DMS79 treated with DMSO at 0.1 percent for 48 hours (cell line): ENCODE data around the gene EHMT1.

Source experiments
- DNase-seq: peaks from one replicate; lab custom pipeline; 2025; lab: John Stamatoyannopoulos, UW

EHMT1 gene

DNA sequence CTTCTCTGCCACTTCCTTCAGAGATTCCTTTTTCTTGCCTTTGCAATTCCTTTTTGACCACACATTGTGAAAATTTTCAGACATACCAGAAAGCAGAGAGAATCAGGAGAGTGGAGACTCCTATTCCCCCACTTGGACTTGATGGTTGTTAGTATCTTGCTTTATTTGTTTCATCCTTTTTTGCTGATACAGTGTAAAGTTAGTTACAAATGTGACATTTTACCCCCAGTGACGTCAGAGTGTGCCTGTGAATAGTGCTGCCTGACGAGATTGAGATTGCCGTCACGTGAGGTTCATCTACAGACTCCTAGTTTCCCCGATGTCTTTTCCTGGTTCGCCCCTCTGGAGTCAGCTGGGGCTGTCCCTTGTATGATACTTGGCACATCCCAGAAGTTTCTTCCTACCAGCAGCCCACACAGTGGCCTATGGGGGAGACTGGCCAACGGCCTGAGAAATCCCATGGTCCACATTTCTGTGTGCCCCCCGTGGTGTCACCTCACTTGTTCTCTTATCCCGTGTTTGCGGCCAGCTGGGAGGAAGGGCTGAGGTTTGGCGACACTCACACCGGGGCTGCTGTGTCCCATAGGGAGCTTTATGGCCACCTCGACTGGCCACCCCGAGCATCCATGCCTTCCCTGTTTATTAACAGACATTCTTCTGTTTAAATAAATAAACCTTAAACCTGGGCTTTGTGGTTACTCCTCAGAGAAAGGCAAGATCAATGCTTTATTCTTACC lies 210.6 kb downstream of the EHMT1 start:
- no peak for DNase-seq

DNA sequence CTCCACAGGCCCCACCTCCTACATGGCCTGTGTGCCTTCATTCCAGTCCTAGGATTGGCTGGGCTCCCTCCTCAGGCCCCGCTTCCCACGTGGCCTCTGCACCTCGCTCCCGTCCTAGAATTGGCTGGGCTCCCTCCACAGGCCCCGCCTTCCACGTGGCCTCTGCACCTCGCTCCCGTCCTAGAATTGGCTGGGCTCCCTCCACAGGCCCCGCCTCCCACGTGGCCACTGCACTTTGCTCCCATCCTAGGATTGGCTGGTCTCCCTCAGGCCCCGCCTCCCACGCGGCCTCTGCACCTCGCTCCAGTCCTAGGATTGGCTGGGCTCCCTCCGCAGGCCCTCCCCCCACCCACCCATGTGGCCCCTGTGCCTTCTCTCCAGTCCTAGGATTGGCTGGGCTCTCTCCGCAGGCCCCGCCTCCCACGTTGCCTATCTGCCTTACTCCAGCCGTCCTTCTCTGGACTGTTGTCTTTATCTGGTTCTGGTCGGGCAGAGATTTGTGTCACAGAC lies 213.4 kb downstream of the EHMT1 start:
- DNase-seq: no peak

DNA sequence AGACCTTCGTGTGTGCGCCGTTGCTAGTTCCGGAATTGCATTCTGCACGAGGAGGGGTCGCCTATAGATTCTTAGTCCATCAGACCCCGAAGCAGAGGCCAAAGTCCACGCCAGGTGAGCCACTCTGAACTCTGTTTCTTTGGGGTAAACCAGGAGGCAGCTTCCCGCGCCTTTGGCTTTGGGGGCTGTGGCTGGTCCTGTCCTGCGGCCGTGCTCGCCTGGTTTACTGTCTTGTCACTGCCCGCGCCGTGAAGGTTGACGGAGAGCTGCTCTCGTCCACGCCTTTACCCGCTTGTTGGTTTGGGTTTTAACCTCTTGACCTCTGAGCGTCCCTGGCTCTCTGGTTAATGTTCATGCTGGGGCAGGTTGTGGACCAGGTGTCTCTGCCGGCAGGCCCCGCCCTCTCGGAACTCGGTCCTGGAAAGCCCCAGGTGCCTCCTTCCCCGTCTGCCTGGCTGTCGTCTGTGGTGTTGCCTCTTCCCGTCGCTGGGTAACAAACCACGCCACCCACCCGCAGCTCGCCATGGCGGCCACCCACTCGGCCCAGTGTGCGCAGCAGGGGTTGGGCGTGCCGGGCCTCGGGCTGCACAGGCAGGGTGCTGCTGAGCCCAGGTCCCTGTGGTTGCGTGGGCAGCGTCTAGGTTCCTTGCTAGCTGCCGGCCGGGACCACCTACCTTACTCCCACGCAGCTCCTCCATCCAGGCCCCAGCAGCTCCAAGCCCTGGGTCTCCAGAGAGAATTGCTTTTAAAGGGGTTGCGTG lies 214.2 kb downstream of the EHMT1 start:
- no peak for DNase-seq

DNA sequence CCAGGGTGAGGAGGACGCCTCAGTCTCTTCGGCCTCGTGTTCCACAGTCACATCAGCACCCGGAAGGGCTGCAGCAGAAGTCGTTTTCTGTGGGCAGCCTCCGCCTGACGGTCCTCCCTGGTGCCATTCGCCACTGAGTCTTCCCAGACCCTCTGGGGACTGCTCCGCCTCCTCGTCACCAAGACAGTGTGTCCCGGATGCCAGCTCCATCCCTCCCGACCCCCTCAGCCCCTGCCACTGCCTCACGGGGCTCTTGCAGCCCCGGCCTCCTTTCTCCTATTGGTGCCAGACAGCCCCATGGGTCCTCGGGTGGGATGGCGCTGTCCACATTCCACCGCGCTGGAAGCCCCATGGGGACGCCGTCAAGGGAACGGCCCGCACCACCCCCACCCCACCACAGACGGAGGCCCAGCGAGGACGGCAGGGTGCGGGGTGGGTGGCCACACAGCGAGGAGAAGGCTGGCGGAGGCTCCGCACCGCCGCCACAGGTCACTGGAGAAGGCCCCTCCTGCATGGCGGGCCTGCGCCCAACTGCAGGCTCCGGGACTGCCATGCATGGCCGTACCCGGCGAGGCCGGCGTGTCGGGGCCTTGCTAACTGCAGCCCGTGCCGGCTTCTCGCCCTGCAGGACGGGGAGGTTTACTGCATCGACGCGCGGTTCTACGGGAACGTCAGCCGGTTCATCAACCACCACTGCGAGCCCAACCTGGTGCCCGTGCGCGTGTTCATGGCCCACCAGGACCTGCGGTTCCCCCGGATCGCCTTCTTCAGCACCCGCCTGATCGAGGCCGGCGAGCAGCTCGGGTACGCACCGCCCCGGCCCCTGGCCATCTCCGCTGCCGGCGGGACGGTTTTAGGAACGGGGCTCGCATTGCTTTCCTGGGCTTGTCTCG lies 215.2 kb downstream of the EHMT1 start:
- DNase-seq: no peak

DNA sequence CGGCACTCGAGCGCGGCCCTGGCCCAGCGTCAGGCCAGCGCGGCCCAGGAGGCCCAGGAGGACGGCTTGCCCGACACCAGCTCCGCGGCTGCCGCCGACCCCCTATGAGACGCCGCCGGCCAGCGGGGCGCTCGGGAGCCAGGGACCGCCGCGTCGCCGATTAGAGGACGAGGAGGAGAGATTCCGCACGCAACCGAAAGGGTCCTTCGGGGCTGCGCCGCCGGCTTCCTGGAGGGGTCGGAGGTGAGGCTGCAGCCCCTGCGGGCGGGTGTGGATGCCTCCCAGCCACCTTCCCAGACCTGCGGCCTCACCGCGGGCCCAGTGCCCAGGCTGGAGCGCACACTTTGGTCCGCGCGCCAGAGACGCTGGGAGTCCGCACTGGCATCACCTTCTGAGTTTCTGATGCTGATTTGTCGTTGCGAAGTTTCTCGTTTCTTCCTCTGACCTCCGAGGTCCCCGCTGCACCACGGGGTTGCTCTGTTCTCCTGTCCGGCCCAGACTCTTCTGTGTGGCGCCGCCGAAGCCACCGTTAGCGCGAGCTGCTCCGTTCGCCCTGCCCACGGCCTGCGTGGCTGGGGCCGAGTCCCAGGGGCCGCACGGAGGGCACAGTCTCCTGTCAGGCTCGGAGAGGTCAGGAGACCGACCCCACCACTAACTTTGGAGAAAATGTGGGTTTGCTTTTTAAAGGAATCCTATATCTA lies 216.2 kb downstream of the EHMT1 start:
- no peak for DNase-seq

DNA sequence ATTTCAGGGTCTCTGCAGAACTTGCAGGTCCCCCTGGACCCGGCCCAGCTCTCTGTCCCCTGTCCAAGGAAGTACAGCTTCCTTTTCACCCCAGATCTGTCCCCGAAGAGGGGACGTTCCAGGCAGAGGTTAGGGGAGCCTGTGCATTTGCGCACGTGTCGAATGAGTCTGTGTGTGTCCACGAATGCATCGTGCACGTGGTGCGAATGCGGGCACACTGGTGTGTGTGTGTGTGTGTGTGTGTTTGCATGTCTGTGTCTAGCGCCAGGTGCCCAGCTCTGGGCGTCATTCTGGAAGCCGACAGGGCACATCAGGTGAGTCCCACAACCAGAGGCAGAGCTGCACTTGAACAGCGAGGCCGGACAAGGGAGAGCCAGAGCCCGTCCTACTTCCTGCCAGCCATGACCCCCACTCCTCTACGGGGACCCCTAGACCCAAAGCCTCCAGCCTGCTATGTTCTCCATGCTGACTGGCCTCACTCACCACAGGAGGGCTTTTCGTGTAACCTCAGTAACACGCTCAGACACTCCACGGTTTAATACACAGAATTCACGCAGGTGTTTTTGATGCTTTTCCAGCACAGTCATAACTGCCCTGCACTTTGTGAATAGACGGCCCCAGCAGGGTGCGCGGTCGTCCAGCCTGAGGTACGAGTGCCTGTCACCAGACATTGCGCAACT lies 217.5 kb downstream of the EHMT1 start:
- DNase-seq: no peak

DNA sequence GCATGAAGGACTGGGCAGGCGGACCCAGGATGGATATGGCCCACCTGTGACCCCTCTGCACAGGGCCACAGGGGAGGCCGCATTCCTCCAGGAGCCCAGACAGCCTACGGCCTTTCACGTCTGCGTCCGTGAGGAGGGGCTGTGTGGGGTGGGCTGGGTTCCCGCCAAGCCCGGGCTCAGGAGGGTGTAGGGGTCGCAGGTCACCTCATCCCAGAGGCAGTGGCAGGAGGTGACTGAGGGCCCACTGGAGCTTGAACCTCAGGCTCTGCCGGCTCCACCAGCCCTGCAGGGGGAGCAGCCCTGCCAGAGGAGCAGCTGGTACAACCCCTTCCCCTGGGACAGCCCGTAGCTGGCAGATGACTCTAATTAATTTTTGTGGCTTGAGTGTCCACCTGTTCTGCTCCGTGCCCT lies 218.0 kb downstream of the EHMT1 start:
- no peak for DNase-seq

DNA sequence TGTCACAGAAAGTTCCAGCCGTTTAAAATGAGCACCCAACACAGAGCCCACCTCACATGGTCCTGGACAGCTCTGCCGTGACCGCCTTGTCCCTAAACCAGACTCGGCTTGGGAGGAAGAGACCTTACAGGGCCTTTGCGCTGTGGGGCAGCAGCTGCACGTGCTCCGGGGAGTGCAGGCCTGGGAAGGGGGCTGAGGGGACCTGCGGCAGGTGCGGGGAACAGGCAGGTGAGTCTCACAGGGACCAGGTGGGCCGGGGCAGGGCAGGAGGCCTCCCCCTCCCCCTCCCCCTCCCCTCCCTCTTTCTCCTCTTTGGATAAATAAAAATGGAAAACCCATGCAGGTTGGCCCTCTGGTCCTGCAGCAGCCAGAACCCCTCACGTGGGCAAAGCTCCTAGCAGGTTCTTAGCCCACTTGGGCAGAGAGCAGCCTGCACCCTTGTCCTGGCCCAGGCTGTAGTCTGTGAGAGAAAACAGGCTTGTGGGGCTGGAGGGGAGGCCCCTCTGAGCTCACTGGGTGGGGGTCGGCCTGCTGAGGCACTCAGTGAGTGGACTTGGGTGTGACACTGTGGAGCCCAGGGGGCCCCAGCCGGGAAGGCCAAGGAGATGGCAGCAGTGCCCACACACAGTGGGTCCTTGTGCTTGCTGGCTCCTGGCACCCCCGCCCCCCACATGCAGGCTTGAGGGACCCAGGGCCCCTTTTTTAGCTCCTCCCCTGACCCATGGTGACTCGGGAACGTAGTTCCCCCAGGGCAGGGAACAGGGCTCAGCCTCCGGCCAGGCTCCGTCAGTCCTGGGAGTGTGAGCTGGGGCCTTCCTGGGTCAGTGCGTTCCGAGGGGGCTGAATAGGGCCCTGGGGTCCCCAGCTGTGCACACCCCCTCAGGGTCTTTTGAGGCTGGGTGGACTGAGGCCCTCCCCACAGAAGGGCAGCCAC lies 218.8 kb downstream of the EHMT1 start:
- DNase-seq: no peak

DNA sequence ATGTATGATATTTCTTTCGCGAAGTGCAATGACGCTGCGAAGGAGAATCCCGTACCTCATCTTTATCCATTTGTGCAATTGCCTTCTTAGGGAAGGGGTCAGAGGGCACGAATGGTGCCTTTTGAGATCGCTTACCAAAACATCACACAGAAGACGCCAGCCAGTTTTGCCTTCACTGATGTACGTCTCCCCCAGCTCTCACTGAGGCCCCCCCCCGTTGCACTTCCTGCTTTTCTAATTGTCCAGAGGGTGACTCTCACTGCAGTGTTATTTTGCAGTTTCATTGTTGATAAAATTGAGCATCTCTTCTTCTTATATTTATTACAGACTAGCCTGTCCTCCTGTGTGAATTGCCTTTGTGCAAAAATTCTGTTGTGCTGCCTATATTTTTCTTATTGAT lies 219.8 kb downstream of the EHMT1 start:
- no peak for DNase-seq

DNA sequence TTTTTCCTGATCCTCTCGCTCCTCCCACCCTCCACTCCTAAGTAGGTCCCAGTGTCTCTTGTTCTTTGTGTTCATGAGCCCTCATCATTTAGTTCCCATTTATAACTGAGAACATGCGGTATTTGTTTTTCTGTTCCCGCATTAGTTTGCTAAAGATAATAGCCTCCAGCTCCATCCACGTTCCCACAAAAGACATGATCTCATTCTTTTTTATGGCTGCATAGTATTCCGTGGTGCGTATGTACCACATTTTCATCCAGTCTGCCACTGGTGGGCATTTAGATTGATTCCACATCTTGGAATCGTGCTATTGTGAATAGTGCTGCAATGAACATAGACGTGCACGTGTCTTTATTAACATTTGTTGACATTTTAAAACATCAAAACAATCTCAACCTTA lies 224.6 kb downstream of the EHMT1 start:
- DNase-seq: no peak

DNA sequence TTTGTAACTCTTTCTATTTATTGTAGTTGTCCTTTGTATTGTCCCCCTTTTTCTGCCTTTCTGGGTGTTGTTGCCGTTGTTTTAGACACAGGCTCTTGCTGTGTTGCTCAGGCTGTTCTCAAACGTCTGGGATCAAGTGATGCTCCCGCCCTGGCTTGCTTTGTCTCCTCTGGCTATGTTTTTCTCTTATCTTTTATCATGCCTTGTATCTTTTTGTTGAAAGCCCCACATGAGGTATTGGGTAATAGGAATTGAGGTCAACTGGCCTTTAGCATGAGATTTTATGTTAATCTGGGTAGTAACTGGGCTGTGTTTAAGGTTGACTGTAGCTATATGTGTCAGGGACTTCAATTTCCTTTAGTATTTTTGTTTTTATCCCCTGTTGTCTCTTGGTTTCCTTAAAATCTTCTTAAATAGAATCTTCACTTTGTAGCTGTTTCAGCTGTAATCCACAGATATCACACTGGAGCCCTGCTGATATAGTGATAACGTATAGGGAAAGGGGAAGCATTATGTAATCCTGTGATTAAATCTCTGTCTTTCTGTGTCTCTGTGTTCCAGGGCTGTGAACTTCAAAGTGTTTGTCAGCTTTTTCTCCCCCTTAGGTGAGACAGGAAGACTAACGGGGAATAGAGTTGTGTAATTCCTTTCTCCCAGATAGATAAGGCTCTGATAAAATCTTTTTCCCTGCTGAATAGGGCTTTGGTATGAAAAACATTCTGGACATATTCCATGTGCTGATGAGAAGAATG lies 232.9 kb downstream of the EHMT1 start:
- DNase-seq: no peak

DNA sequence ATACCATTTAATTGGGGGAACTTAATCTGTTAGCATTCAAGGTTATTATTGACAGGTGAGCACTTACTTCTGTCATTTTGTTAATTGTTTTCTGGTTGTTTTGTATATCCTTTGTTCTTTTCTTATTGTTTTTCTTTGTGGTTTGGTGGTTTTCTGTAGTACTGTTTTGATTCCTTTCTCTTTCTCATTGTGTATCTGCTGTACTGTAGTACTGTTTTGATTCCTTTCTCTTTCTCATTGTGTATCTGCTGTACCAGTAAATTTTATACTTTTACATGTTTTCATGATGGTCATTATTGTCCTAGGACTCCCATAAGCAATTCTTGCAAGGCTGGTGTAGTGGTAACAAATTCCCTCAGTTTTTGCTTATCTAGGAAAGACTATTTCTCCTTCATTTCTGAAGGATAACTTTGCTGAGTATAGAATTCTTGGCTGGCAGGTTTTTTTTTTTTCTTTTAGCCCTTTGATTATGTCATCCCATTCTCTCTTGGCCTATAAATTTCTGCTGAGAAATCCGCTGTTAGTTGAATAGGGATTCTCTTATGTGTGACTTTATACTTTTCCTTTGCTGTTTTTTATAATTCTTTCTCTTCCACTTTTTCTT lies 234.7 kb downstream of the EHMT1 start:
- no peak for DNase-seq

DNA sequence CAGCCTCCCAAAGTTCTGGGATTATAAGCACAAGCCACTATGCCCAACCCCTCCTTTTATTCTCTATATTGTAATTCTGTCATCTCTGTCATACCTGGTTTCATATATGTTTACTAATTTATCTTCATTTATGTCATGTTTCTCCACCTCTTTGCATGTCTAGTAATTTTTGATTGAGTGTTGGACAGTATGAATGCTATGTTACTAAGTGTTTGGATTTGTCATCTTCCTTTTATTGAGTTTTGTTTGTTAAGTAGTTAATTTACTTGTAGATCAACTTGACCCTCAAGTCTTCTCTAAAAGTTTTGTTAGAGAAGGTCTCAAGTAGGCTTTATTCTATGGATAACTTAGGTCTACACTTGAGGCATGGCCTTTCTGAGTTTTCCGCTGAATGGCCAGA lies 241.6 kb downstream of the EHMT1 start:
- no peak for DNase-seq

DNA sequence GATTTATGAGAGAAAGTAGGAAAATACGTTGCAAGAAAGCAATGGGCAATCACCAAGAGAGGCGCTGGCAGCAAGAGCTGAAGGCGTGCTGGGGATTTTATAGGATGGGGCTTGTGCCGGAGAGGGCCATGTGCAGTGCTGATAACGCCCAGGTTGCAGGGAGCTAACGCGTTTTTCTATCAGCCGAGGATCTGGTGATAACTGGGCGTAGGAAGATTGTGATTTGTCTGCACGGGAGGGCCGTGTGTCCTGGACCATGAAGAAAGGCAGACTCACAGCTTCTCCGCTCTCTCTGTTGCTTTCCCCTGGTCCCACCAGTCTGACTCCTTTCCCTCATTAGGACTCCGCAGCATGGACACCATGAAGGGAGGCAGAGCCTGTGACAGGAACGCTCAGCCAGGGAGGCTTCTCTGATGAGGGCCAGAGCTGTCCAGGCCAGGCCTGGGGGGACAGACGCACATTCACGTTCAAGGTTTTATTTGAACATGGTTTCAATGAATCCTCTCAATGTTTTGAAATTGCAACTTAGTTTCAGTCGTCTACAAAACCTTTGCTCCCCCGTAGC lies 246.9 kb downstream of the EHMT1 start:
- no peak for DNase-seq

DNA sequence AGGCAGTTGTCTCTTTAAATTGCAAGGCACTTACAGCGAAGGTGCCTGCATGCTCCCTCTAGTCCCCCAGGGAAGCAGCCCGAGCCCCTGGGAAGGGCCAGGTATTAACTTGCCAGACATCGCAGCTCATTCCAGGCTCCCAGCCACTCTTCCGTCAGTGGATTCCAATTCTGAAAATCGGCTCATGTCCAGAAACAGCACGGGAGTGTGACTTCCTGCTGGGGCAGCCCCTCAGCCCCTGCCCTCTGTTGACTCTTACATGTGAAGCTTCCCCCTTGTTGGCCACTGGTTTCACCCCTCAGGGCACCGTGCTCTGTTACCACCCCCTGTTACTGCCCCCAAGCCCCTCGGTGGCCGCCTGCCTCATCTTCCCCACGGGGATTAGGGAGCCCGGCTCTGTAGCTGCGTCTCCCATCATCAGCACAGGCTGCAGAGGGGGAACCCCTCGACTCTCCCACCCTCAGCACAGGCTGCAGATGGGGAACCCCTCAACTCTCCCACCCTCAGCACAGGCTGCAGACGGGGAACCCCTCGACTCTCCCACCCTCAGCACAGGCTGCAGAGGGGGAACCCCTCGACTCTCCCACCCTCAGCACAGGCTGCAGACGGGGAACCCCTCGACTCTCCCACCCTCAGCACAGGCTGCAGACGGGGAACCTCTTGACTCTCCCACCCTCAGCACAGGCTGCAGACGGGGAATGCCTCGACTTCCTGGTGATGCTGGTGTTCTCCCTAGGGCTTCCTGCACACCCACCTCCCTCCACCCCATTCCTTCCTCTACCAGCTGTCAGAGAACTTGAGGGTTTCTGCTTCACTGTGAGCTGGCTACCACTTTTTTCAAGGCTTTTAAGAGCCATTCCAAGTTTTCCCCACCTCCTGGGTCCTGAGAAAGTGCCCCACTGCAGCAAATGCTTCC lies 247.7 kb downstream of the EHMT1 start:
- DNase-seq: no peak

DNA sequence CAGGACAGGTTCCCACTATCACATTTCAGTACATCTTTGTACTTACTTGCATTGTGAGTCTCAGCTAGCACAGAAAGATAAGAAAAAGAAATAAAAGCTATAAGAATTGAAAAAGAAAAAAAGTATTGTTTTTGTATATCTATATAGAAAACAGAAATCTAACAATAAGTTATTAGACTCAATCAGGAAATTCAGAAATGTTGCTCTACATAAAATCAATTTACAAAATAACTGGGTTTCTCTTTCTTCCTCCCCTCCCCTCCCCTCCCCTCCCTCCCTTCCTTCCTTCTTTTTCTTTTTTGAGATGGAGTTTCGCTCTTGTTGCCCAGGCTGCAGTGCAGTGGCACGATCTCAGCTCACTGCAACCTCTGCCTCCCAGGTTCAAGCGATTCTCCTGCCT lies 251.6 kb downstream of the EHMT1 start:
- no peak for DNase-seq

DNA sequence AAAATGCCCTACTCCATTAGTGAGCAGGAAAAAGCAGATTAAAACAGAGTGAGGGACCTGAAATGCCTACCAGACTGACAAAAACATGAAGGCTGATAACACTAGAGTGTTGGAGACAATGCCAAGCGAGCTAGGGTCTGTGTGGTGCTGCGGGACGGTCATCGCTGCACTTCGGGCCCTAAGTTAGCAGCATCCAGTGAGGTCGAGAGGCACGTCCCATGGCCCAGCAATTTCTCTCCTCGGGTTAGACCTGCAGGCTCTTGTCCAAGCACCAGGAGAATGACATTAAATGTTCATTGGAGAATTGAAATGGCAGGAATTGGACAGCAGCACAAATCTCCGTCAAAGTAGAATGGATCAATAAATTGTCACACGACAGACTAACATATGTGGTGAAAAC lies 253.5 kb downstream of the EHMT1 start:
- DNase-seq: no peak

DNA sequence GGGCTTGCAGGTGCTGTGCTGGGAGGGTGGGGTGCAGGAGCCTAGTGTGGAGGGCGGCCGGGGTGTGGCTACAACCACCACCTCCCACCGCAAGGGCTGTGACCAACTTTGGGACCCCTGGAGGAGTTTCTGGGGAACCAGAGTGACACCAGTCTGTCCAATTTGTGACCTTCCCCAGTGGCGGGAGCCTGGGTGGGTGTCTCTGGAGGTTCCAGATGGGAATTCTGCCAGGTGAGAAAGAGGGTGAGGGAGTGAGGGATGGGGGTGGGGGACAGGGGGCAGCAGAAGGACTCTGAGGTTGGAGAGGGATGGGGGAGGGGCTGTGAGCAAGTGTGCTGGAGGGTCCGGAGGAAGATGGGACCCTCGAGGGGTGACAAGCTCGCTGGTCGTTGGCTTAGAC lies 254.6 kb downstream of the EHMT1 start:
- DNase-seq: no peak
